Mesodermal cell (in vitro differentiated cells): ENCODE results near the gene NCAN.
"Not testable (repeated sequence)": the region's sequence is repeated elsewhere in the genome, so short reads cannot be mapped to it uniquely, and the experiment has no call there.

Source experiments
- H3K27ac ChIP-seq: 2 replicates; pipeline ENCODE4 v1.7.0; 2013; ENCODE audit warnings: mild to moderate bottlenecking, low read depth, low read length, moderate library complexity; ENCODE audit not compliant: severe bottlenecking
- H3K36me3 ChIP-seq: 2 replicates; pipeline ENCODE4 v1.7.1; 2013; ENCODE audit warnings: mild to moderate bottlenecking, low read length, moderate library complexity; ENCODE audit not compliant: control insufficient read depth, insufficient read depth
- H3K4me1 ChIP-seq: one replicate; pipeline ENCODE4 v1.7.1; 2013; ENCODE audit warnings: mild to moderate bottlenecking, low read length; ENCODE audit not compliant: insufficient read depth, control insufficient read depth, poor library complexity, severe bottlenecking
- H3K4me3 ChIP-seq: 2 replicates; pipeline ENCODE4 v1.7.0; 2013; ENCODE audit warnings: low read length, control low read depth, mild to moderate bottlenecking; ENCODE audit not compliant: insufficient read depth, poor library complexity, severe bottlenecking; ENCODE audit errors: extremely low read depth
- H3K9me3 ChIP-seq: 2 replicates; pipeline ENCODE4 v1.7.1; 2013; ENCODE audit warnings: mild to moderate bottlenecking, low read length, moderate library complexity; ENCODE audit not compliant: control insufficient read depth
- WGBS, 2 experiments: methylation state at CpG; one replicate each; pipeline ENCODE4 v1.1.5; 2013; ENCODE audit warnings: missing lambda C conversion rate in 2 of 2; ENCODE audit not compliant: insufficient coverage in 2 of 2; 5-methylcytosine and 5-hydroxymethylcytosine counted together

Gene NCAN

DNA sequence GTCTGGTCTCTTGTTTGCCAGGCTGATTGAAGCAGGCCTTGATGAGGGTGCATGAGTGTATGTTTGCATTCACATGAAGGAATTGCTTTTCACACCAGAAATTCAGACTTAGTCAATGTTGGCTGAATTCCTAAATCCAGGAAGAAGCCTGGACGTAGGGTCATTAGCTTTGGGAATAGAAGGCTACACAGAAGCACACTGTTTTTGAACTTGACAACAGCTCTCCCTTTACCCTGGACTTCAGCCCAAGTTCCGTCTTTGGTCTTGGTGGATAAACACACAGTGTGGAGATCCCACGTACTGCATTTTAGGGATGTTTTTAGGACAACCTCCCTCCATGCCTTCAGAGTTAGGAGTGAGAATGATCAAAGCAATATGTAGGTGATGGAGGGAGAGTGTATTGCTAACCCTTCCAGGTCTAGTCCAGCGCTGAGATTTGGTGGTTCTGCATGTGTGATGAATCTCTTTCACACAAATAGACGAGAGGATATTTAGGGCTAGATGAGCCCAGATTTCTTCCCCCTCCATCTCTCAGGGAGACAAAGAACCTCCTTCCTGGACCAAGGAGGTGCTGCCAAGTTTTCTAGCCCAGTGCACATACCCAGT lies 38.5 kb downstream of the NCAN start:
- WGBS, 2 experiments, result 75 to 94% methylated on average over 2 to 3 of the region's 5 CpGs
- no peaks in the 10 kb centered on the region for H3K4me1 ChIP-seq

DNA sequence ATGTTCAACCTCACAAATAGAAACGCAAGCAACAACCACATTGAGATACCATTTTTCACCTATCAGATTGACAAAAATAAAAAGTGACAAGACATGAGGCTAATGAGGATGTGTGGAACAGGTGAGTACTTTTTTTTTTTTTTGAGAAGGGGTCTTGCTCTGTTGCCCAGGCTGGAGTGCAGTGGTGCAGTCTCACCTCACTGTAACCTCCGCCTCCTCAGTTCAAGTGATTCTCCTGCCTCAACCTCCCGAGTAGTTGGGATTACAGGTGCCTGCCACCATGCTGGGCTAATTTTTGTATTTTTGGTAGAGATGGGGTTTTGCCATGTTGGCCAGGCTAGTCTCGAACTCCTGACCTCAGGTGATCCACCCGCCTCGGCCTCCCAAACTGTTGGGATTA lies 41.7 kb downstream of the NCAN start:
- H3K4me1 ChIP-seq, H3K4me3 ChIP-seq, H3K27ac ChIP-seq, H3K9me3 ChIP-seq, H3K36me3 ChIP-seq: not testable (repeated sequence)
- 81 to 100% methylated on average over 4 of the region's 6 CpGs for WGBS, 2 experiments

More for the DNA sequence above, 38.5 kb downstream of the NCAN start:
- Histone ChIP-seq H3K9me3 (no peaks in the 10 kb centered on the region), H3K4me3 (no peak overlapping the region), H3K27ac (no peak overlapping the region), H3K36me3 (no peaks in the 10 kb centered on the region)

DNA sequence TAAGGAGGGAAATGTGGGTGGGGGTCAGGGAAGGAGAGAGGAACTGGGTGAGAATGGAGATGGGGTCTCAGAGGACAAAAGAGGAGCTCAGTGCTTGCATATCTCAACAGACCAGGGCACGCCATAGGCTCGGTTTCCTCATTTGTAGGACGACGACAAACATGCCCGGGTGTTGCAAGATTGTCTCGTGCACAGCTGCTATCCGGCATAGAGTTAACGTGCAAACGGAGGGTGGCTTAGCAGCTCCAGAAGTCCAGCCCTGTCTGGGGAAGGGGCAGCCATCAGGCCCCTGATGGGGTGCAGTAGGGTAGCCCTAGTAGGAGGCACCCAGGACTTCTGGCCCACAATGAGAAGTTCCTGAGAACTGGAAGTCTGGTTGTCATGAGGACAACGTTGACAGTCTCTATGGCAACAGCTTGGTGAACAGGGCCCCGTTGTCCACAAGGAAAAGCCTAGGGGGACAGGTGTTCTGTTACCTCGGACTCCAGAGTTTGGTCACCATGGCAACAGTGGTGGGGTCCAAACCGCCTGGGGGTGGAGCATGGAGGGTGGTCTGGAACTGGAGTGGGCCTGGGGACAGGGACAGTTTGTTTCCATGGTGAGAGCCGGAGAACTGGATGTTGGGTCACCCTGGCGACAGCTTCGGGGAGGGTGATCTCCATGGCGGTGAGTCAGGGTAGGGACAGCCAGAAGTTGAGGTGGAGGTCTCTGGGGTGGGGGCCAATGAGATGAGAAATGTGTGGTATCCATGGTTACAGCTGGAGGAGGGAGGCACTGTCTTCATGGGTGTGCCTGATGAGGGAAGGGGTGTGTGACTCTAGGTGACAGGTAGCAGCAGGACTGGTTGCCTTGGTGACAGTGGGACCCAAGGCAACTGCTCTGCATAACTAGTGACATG lies 44.6 kb downstream of the NCAN start:
- no peak overlapping the region for H3K27ac ChIP-seq
- no peak overlapping the region for H3K4me3 ChIP-seq
- H3K36me3 ChIP-seq, result no peaks in the 10 kb centered on the region
- H3K9me3 ChIP-seq, result no peaks in the 10 kb centered on the region
- no peaks in the 10 kb centered on the region for H3K4me1 ChIP-seq
- WGBS, 2 experiments, result 76 to 79% methylated on average over 15 to 17 of the region's 17 CpGs

DNA sequence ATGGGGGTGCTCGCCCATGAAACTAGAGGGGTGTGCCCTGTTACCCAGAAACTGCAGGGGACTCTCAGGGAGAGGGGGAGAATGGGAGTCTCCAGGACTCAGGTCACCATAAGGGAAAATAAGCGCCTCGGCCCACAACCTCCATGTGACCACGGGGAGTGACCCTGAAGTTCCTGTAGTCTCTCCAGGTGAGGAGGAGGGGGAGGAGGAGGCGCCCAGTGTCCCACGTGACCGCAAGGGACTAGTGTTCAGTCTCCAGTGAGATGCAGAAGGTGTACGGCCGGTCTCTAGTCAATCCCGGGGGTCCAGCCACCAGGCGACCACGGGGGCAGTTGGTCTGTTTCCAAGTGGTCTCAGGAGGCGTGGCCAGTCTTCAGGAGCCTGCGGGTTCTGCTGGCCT lies 45.4 kb downstream of the NCAN start:
- Histone ChIP-seq H3K4me1 (peaks cover 1% of the 10 kb centered on the region), H3K27ac (no peak overlapping the region), H3K9me3 (no peaks in the 10 kb centered on the region), H3K4me3 (no peak overlapping the region), H3K36me3 (no peaks in the 10 kb centered on the region)
- WGBS, 2 experiments, result 86 to 90% methylated on average over 5 to 13 of the region's 14 CpGs

DNA sequence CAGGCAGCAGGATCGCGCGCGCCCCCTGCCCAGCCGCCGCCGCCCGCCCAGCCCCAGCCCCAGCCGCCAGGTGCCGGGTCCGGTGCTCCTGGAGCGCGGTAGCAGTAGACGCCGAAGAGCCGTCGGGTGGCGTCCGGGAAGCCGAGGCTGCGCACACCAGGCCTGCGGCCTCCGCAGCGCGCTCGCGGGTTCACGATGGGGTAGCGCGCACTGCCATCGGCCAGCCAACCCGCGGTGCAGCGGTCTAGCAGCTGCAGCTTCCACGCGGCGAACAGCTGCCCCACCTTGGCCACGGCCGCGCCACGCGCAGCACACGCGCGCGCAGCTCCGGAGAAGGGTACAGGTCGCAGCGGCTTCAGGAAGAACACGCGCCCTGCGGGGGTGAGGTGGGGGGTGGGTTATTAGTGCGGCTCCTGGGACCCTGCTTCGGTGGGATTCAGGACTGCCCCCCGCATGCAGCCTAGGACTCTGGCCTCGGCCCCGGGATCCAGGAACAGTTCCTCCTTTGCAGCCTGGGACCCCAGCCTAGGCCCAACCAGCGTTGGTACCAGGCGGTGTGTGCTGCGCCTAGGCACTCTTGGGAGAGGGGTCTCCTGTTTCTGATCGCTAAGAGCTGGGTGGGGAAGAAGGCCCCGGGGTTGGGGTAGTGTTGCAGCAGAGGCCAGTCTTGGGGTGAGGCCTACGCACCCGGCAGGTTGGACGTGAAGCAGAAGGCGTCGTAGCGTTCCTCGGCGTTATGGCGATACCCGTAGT lies 46.3 kb downstream of the NCAN start:
- no peak overlapping the region for H3K27ac ChIP-seq
- WGBS, 2 experiments, result 97% methylated on average over 67 to 69 of the region's 72 CpGs
- H3K36me3 ChIP-seq, result no peaks in the 10 kb centered on the region
- H3K9me3 ChIP-seq, result no peaks in the 10 kb centered on the region
- H3K4me1 ChIP-seq, result peaks cover 7% of the 10 kb centered on the region
- no peak overlapping the region for H3K4me3 ChIP-seq

DNA sequence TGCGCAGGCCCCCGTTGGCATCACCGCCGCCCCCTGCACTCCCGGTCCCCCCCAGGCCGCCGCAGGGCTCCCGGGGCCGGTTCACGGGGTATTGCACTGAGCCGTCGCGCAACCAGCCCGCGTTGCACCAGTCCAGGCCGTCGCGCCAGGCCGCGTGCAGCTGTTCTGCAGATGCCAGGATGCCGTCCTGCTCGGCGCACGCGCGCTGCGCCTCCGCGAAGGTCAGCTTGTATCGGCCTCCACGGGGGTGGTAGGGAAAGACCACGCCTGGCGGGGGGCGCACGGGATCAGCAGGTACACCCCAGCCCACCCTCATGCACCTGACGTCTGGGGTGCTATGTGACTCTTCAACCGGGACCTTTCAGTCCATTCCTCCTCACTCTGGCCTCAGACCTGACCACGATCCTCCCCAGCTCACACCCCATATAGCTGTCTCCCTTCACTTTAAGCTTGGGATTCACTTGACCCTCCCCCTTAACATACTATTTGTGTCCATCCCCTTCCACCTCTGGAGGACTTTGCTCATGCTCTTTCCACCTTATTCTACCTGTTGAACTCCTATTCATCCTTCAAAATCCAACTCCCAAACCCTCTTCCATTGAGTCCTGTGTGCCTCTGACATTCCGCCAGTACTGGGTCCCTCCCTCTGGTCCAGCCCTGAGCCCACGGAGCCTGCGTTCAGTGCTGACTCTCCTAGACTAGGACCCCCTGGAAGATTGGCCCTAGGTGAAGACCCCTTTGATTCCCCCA lies 47.0 kb downstream of the NCAN start:
- peaks cover 7% of the 10 kb centered on the region for H3K4me1 ChIP-seq
- no peaks in the 10 kb centered on the region for H3K9me3 ChIP-seq
- H3K36me3 ChIP-seq, result no peaks in the 10 kb centered on the region
- H3K4me3 ChIP-seq, result no peak overlapping the region
- H3K27ac ChIP-seq, result no peak overlapping the region
- 91 to 97% methylated on average over 35 to 41 of the region's 41 CpGs for WGBS, 2 experiments

DNA sequence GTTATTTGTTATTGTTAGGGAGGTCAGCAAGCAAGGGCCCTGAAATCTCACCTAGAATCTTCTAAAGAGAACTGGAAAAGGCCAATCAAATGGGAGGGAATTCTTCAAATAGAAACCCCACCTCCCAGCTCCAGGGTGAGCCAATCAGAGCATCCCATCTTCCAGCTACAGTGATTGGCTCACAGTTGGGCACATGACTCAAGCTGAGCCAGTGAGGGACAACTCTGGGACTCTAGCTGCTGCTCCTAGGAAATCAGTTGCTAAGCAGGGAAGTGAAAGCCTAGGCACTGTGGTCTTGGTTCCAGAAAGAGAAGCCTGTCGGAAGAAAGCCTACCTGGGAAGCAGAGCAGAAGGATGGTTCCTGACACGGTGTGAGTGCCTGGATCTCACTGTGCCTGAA lies 48.0 kb downstream of the NCAN start:
- no peak overlapping the region for H3K27ac ChIP-seq
- no peaks in the 10 kb centered on the region for H3K36me3 ChIP-seq
- H3K4me3 ChIP-seq, result no peak overlapping the region
- H3K4me1 ChIP-seq, result peaks cover 7% of the 10 kb centered on the region
- WGBS, 2 experiments, result 73 to 80% methylated on average over 2 of the region's 2 CpGs
- H3K9me3 ChIP-seq, result no peaks in the 10 kb centered on the region

DNA sequence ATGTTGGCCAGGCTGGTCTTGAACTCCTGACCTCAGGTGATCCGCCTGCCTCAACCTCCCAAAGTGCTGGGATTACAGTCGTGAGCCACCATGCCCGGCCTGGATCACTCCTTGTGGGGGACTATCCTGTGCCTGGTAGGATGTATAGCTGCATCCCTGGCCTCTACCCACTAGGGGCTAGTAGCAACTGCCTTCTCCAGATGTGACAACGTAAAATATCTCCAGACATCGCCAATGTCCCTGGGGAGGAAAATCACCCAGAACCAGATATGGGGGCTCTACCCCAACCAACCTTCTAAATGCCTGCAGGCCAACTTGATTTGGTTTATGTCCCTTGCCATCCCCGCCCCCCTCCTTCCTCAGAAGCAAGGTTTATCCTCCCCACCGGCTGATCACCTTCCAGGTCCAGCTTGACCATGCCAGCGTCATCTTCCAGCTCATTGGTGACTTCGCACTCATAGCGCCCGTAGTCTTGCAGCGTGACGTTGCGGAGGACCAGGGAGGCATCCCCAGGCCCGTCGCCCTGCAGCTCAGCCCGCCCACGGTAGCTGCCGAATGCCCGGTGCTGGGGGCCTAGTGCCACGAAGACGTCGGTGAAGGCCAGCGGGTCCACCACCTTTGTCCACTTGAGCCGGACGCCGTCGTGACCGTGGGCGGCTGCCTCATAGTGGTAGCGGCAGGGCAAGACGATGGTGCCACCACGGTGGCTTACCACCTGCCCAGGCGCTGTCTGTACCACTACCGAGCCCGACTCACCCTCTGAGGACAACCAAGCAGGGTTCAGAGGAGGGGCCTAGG lies 48.9 kb downstream of the NCAN start:
- peaks cover 7% of the 10 kb centered on the region for H3K4me1 ChIP-seq
- H3K9me3 ChIP-seq, result no peaks in the 10 kb centered on the region
- H3K27ac ChIP-seq, result no peak overlapping the region
- no peaks in the 10 kb centered on the region for H3K36me3 ChIP-seq
- WGBS, 2 experiments, result 85 to 87% methylated on average over 33 to 36 of the region's 36 CpGs
- no peak overlapping the region for H3K4me3 ChIP-seq

DNA sequence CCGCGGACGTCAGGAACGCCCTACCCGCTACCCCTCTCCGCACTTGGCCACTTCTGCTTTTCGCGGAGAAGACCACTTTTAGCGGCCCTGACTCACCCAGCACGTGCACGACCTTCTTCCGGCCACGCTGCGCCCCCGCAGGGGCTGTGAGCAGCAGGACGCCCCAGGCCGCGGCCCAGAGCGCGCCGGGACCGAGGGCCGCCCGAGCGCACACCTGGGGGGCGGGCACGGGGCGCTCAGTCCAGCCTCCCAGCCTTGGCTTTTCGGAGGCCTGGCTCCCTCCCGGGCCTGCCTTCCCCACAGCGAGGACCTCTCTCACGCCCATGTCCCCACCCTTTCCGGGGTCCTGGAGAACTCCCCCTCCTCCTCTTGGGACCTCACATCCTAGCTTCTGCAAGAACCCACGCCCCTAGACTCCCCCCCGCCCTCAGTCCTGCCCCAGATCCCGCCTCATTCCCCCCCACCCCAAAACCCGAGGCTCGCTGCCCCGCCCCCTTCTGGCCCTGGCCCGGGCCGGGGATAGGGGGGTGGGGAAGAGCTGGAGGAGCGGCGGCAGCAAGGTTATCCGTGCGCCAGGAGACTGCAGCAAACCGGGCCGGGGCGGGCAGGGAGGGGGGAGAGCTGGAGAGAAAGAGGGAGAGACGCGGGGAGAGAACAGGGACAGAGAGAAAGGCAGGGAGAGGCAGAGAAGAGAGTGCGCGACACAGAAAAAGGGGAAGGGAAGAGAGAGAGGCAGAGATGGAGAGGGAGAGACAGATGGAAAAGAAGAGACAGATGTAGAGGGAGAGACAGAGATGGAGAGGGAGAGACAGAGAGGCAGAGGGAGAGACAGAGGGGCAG lies 49.8 kb downstream of the NCAN start:
- 4 to 8% methylated on average over 40 to 45 of the region's 52 CpGs for WGBS, 2 experiments
- Histone ChIP-seq H3K36me3 (no peaks in the 10 kb centered on the region), H3K27ac (no peak overlapping the region), H3K4me1 (peaks cover 7% of the 10 kb centered on the region), H3K9me3 (no peaks in the 10 kb centered on the region), H3K4me3 (peak overlapping the region; percentile 33)
